K562 (cell line): Measurements from ENCODE around the gene ECE2.

ENCODE experiments used
- GATAD2B ChIP-seq: fragments of 450-650 bp; IDR thresholded peaks from 2 replicates; pipeline ENCODE4 v1.6.1; 2017; ENCODE audit warnings: mild to moderate bottlenecking, borderline replicate concordance
- MTF1 ChIP-seq: fragments of 250-450 bp; sonication (Bioruptor Pico); IDR thresholded peaks from 2 replicates; pipeline ENCODE4 v1.9.0; 2021; ENCODE audit warnings: moderate library complexity, mild to moderate bottlenecking, inconsistent platforms, borderline replicate concordance
- RCOR1 ChIP-seq, 2 experiments: IDR thresholded peaks; 2 replicates each; pipeline ENCODE4 v1.6.1; 2012; ENCODE audit warnings: low read depth in 2 of 2, low read length in 2 of 2, borderline replicate concordance in 1 of 2, improper control_type of control experiment in 1 of 2
- RFX5 ChIP-seq: IDR thresholded peaks from 2 replicates; pipeline ENCODE4 v1.6.1; 2011; ENCODE audit warnings: low read depth, mild to moderate bottlenecking, improper control_type of control experiment, low read length
- SP2 ChIP-seq: IDR thresholded peaks from 2 replicates; pipeline ENCODE4 v1.6.1; 2011; ENCODE audit warnings: mild to moderate bottlenecking, low read depth, low read length, moderate library complexity; ENCODE audit not compliant: poor library complexity, severe bottlenecking; ENCODE audit errors: extremely low read depth

GRCh38 chr3:184300378-184300720 is 24.5 kb downstream of the ECE2 start:
- no peak for TF ChIP-seq SP2
- no peak for TF ChIP-seq RCOR1 (IDR thresholded peaks at IDR 0.05; ENCODE audit: borderline replicate concordance in 1 of 2, low read depth in 2 of 2, low read length in 2 of 2)
- no peak for TF ChIP-seq MTF1 (CRISPR knock-in tag)
- no peak for TF ChIP-seq RFX5
- TF ChIP-seq GATAD2B, result no peak
